Stomach (tissue), 9 donors: ENCODE measurements around the gene MAP3K10. TPM values are rescaled to one million over a fixed set of nuclear protein-coding genes. Genes with fewer than 3 reads are reported as not detected.

Experiments used
- DNase-seq, 2 donors: peaks; one replicate each; pipeline versions ENCODE4 v3.0.0 to v3.0.0-alpha.2; 2013 to 2019
- H3K27ac ChIP-seq, 5 donors: fragments of 200-600 bp in 4 of 5; sonication (generic) in 4 of 5; one replicate each; pipeline ENCODE4 v1.5.1; 2013 to 2019; ENCODE audit warnings: mild to moderate bottlenecking in 1 of 5, moderate library complexity in 1 of 5
- H3K27me3 ChIP-seq, 3 donors: fragments of 200-600 bp; sonication (generic); one replicate each; pipeline ENCODE4 v1.5.1; 2017 to 2019; ENCODE audit warnings: mixed run types in 1 of 3
- H3K36me3 ChIP-seq, 4 donors: fragments of 200-600 bp; sonication (generic); 1 replicate in 3 of 4; 2 replicates in 1 of 4; pipeline ENCODE4 v1.5.1; 2016 to 2019
- H3K4me1 ChIP-seq, 4 donors: fragments of 200-600 bp; sonication (generic); one replicate each; pipeline ENCODE4 v1.5.1; 2016 to 2019
- H3K4me3 ChIP-seq, 4 donors: fragments of 200-600 bp; sonication (generic) in 3 of 4; one replicate each; pipeline ENCODE4 v1.5.1; 2016 to 2019; ENCODE audit warnings: mild to moderate bottlenecking in 1 of 4
- H3K9me3 ChIP-seq, 4 donors: fragments of 200-600 bp; sonication (generic); one replicate each; pipeline ENCODE4 v1.5.1; 2016 to 2019
- CTCF ChIP-seq, 7 experiments: fragments of 450-650 bp in 4 of 7; fragments of 200-600 bp in 3 of 7; sonication (generic) in 3 of 7; IDR thresholded peaks; one replicate each; pipeline ENCODE4 v1.5.1; 2016 to 2019; ENCODE audit warnings: antibody characterized with exemption in 7 of 7, control low read depth in 2 of 7, mild to moderate bottlenecking in 1 of 7
- EP300 ChIP-seq: sonication (generic); formaldehyde crosslinking; IDR thresholded peaks from one replicate; pipeline ENCODE4 v1.6.1; 2017; ENCODE audit warnings: antibody characterized with exemption
- POLR2A ChIP-seq, 4 donors: fragments of 450-650 bp; IDR thresholded peaks; one replicate each; pipeline ENCODE4 v1.6.1; 2016; ENCODE audit warnings: antibody characterized with exemption in 4 of 4, control low read depth in 2 of 4, mild to moderate bottlenecking in 1 of 4, moderate library complexity in 1 of 4
- POLR2AphosphoS5 ChIP-seq, 3 donors: sonication (generic); formaldehyde crosslinking; IDR thresholded peaks; one replicate each; pipeline ENCODE4 v1.6.1; 2016; ENCODE audit warnings: antibody characterized with exemption in 3 of 3
- WGBS, 5 donors: extraction: QIAGEN DNeasy Blood & Tissue Kit in 3 of 5; methylation state at CpG; one replicate each; pipeline versions ENCODE4 v1.1.5 to v1.1.7; 2013 to 2018; 5-methylcytosine and 5-hydroxymethylcytosine counted together
- intact Hi-C: fragments of 100-400 bp; cut with DNase I; formaldehyde crosslinking; loops from one replicate; pipeline ENCODE4 v1.15.1; 2023; ENCODE audit warnings: low total_unique reads
- polyA plus RNA-seq, 3 donors: library from polyadenylated mRNA; stranded (reverse); fragments of 200-250 nt; gene quantifications; one replicate each; pipeline ENCODE4 v1.2.3, GENCODE V29; 2013
- total RNA-seq, 5 donors: library from RNA; depleted of rRNA; stranded (reverse); fragments of >200 nt; gene quantifications; one replicate each; pipeline versions ENCODE4 v1.1.0 to v1.2.3, GENCODE V29; 2014 to 2016
- donor health status: healthy with polysubstance abuse.
- donor health status: Bipolar disorder and iron deficiency.
- donor health status: healthy.

The MAP3K10 gene
- total and polyA plus RNA-seq, 8 donors: 5.2 to 34.5 (median 12.7) TPM

GRCh38 chr19:40150170-40150569, 41.1 kb upstream of the MAP3K10 start:
- Histone ChIP-seq H3K27ac (no peak overlapping the region), H3K4me3 (no peak overlapping the region), H3K9me3 (no peaks in the 10 kb centered on the region), H3K4me1 (no peaks in the 10 kb centered on the region), H3K36me3 (no peaks in the 10 kb centered on the region), H3K27me3 (peaks cover 0 to 19% (median 0%) of the 10 kb centered on the region in 3 donors)
- no peak for DNase-seq
- intact Hi-C loops: no loop called here
- 64 to 78% (median 74%) methylated on average over 5 of the region's 5 CpGs for WGBS, 5 donors
- no peak for TF ChIP-seq EP300
- no peak for TF ChIP-seq POLR2AphosphoS5 (IDR thresholded peaks at IDR 0.05)
- TF ChIP-seq CTCF (IDR thresholded peaks at IDR 0.05): no peak
- no peak for TF ChIP-seq POLR2A (IDR thresholded peaks at IDR 0.05)

- 68 to 77% (median 72%) methylated on average over 10 to 11 of the region's 11 CpGs for WGBS, 5 donors
- TF ChIP-seq POLR2AphosphoS5 (IDR thresholded peaks at IDR 0.05) (no peak), CTCF (IDR thresholded peaks at IDR 0.05) (no peak), POLR2A (IDR thresholded peaks at IDR 0.05) (no peak), EP300 (no peak)
- H3K4me1 ChIP-seq: no peaks in the 10 kb centered on the region
- H3K4me3 ChIP-seq: no peak overlapping the region
- no peak for DNase-seq
- H3K27ac ChIP-seq: no peak overlapping the region
- H3K9me3 ChIP-seq: no peaks in the 10 kb centered on the region
- intact Hi-C loops: no loop called here
- no peaks in the 10 kb centered on the region for H3K27me3 ChIP-seq
- no peaks in the 10 kb centered on the region for H3K36me3 ChIP-seq
Measured at GRCh38 chr19:40154121-40154680, 37.0 kb upstream of the MAP3K10 start.

GRCh38 chr19:40155749-40156265, 35.4 kb upstream of the MAP3K10 start:
- DNase-seq: no peak

GRCh38 chr19:40157059-40157458, 34.2 kb upstream of the MAP3K10 start:
- intact Hi-C loops: no loop called here
- DNase-seq: no peak
- Histone ChIP-seq H3K9me3 (no peaks in the 10 kb centered on the region), H3K4me3 (no peak overlapping the region), H3K27ac (no peak overlapping the region), H3K27me3 (no peaks in the 10 kb centered on the region), H3K4me1 (no peaks in the 10 kb centered on the region), H3K36me3 (no peaks in the 10 kb centered on the region)
- TF ChIP-seq POLR2A (IDR thresholded peaks at IDR 0.05): no peak
- TF ChIP-seq EP300: no peak
- WGBS, 5 donors: 76 to 85% (median 79%) methylated on average over 6 of the region's 6 CpGs

More at GRCh38 chr19:40155749-40156265, 35.4 kb upstream of the MAP3K10 start:
- Histone ChIP-seq H3K4me3 (no peak overlapping the region), H3K9me3 (no peaks in the 10 kb centered on the region), H3K27ac (no peak overlapping the region), H3K27me3 (no peaks in the 10 kb centered on the region), H3K4me1 (no peaks in the 10 kb centered on the region), H3K36me3 (no peaks in the 10 kb centered on the region)
- intact Hi-C loops: no loop called here
- 58 to 70% (median 61%) methylated on average over 8 of the region's 8 CpGs for whole genome bisulfite sequencing, 5 donors
- TF ChIP-seq EP300 (no peak), POLR2A (IDR thresholded peaks at IDR 0.05) (no peak), POLR2AphosphoS5 (IDR thresholded peaks at IDR 0.05) (no peak), CTCF (IDR thresholded peaks at IDR 0.05) (no peak)

GRCh38 chr19:40159744-40160143, 31.5 kb upstream of the MAP3K10 start:
- TF ChIP-seq CTCF (IDR thresholded peaks at IDR 0.05) (no peak), EP300 (no peak), POLR2A (IDR thresholded peaks at IDR 0.05) (no peak), POLR2AphosphoS5 (IDR thresholded peaks at IDR 0.05) (no peak)
- DNase-seq: no peak
- no peaks in the 10 kb centered on the region for H3K36me3 ChIP-seq
- H3K27ac ChIP-seq: no peak overlapping the region
- no peaks in the 10 kb centered on the region for H3K27me3 ChIP-seq
- intact Hi-C loops: no loop called here
- 83 to 88% (median 85%) methylated on average over 5 of the region's 5 CpGs for WGBS, 5 donors
- H3K4me1 ChIP-seq: no peaks in the 10 kb centered on the region
- no peaks in the 10 kb centered on the region for H3K9me3 ChIP-seq
- H3K4me3 ChIP-seq: no peak overlapping the region
